Stomach (tissue), 9 donors: ENCODE results near the gene UFSP2. TPM values are rescaled to one million over a fixed set of nuclear protein-coding genes. Genes with fewer than 3 reads are reported as not detected.

ENCODE experiments used
- DNase-seq, 2 donors: peaks; one replicate each; pipeline versions ENCODE4 v3.0.0 to v3.0.0-alpha.2; 2013 to 2019
- H3K27ac ChIP-seq, 5 donors: fragments of 200-600 bp in 4 of 5; sonication (generic) in 4 of 5; one replicate each; pipeline ENCODE4 v1.5.1; 2013 to 2019; ENCODE audit warnings: mild to moderate bottlenecking in 1 of 5, moderate library complexity in 1 of 5
- H3K27me3 ChIP-seq, 3 donors: fragments of 200-600 bp; sonication (generic); one replicate each; pipeline ENCODE4 v1.5.1; 2017 to 2019; ENCODE audit warnings: mixed run types in 1 of 3
- H3K36me3 ChIP-seq, 4 donors: fragments of 200-600 bp; sonication (generic); 1 replicate in 3 of 4; 2 replicates in 1 of 4; pipeline ENCODE4 v1.5.1; 2016 to 2019
- H3K4me1 ChIP-seq, 4 donors: fragments of 200-600 bp; sonication (generic); one replicate each; pipeline ENCODE4 v1.5.1; 2016 to 2019
- H3K4me3 ChIP-seq, 4 donors: fragments of 200-600 bp; sonication (generic) in 3 of 4; one replicate each; pipeline ENCODE4 v1.5.1; 2016 to 2019; ENCODE audit warnings: mild to moderate bottlenecking in 1 of 4
- H3K9me3 ChIP-seq, 4 donors: fragments of 200-600 bp; sonication (generic); one replicate each; pipeline ENCODE4 v1.5.1; 2016 to 2019
- EP300 ChIP-seq: sonication (generic); formaldehyde crosslinking; IDR thresholded peaks from one replicate; pipeline ENCODE4 v1.6.1; 2017; ENCODE audit warnings: antibody characterized with exemption
- POLR2A ChIP-seq, 4 donors: fragments of 450-650 bp; IDR thresholded peaks; one replicate each; pipeline ENCODE4 v1.6.1; 2016; ENCODE audit warnings: antibody characterized with exemption in 4 of 4, control low read depth in 2 of 4, mild to moderate bottlenecking in 1 of 4, moderate library complexity in 1 of 4
- POLR2AphosphoS5 ChIP-seq, 3 donors: sonication (generic); formaldehyde crosslinking; IDR thresholded peaks; one replicate each; pipeline ENCODE4 v1.6.1; 2016; ENCODE audit warnings: antibody characterized with exemption in 3 of 3
- WGBS, 5 donors: extraction: QIAGEN DNeasy Blood & Tissue Kit in 3 of 5; methylation state at CpG; one replicate each; pipeline versions ENCODE4 v1.1.5 to v1.1.7; 2013 to 2018; 5-methylcytosine and 5-hydroxymethylcytosine counted together
- intact Hi-C: fragments of 100-400 bp; cut with DNase I; formaldehyde crosslinking; loops from one replicate; pipeline ENCODE4 v1.15.1; 2023; ENCODE audit warnings: low total_unique reads
- polyA plus RNA-seq, 3 donors: library from polyadenylated mRNA; stranded (reverse); fragments of 200-250 nt; gene quantifications; one replicate each; pipeline ENCODE4 v1.2.3, GENCODE V29; 2013
- total RNA-seq, 5 donors: library from RNA; depleted of rRNA; stranded (reverse); fragments of >200 nt; gene quantifications; one replicate each; pipeline versions ENCODE4 v1.1.0 to v1.2.3, GENCODE V29; 2014 to 2016
- TF ChIP-seq, protein P1 (sequence below), 7 experiments: fragments of 450-650 bp in 4 of 7; fragments of 200-600 bp in 3 of 7; sonication (generic) in 3 of 7; IDR thresholded peaks; one replicate each; pipeline ENCODE4 v1.5.1; 2016 to 2019; ENCODE audit warnings: antibody characterized with exemption in 7 of 7, control low read depth in 2 of 7, mild to moderate bottlenecking in 1 of 7
- donor health status: healthy with polysubstance abuse.
- donor health status: Bipolar disorder and iron deficiency.
- donor health status: healthy.

Gene UFSP2
- total and polyA plus RNA-seq, 8 donors, result 12.3 to 56.2 (median 20.4) TPM; not detected in 1

DNA sequence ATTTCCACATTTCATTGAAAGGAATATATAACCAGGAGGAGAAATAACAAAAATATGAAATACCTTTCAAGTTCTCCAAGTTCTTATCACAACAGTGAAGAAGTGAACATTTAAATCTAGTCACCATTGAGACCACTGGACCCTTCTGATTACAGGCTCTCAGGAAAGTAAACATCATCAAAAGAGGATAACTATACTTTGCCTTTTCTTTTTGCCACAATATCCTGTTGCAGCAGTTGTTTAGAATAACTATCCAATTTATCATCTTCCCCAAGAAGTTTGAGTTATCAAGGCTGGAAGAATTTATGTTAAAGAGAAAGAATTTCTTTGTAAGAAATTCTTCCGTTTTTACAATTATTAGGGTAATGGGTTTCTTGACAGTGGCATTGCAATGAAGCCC lies 33.6 kb downstream of the UFSP2 start:
- Histone ChIP-seq H3K27me3 (no peaks in the 10 kb centered on the region), H3K4me3 (no peak overlapping the region), H3K36me3 (no peaks in the 10 kb centered on the region), H3K4me1 (peaks cover 4 to 16% (median 11%) of the 10 kb centered on the region in 4 donors), H3K9me3 (no peaks in the 10 kb centered on the region), H3K27ac (no peak overlapping the region)
- WGBS, 5 donors, result 78 to 96% (median 90%) methylated on average over 1 of the region's 1 CpG
- TF ChIP-seq, protein P1, sequence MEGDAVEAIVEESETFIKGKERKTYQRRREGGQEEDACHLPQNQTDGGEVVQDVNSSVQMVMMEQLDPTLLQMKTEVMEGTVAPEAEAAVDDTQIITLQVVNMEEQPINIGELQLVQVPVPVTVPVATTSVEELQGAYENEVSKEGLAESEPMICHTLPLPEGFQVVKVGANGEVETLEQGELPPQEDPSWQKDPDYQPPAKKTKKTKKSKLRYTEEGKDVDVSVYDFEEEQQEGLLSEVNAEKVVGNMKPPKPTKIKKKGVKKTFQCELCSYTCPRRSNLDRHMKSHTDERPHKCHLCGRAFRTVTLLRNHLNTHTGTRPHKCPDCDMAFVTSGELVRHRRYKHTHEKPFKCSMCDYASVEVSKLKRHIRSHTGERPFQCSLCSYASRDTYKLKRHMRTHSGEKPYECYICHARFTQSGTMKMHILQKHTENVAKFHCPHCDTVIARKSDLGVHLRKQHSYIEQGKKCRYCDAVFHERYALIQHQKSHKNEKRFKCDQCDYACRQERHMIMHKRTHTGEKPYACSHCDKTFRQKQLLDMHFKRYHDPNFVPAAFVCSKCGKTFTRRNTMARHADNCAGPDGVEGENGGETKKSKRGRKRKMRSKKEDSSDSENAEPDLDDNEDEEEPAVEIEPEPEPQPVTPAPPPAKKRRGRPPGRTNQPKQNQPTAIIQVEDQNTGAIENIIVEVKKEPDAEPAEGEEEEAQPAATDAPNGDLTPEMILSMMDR (IDR thresholded peaks at IDR 0.05), result no peak
- no peak for TF ChIP-seq POLR2AphosphoS5 (IDR thresholded peaks at IDR 0.05)
- no peak for TF ChIP-seq EP300
- TF ChIP-seq POLR2A (IDR thresholded peaks at IDR 0.05), result no peak
- intact Hi-C loops, result loop anchor here (10.0 kb wide), 1 partner anchor 177 kb away; no protein-coding TSS in a partner anchor
- DNase-seq, result no peak

DNA sequence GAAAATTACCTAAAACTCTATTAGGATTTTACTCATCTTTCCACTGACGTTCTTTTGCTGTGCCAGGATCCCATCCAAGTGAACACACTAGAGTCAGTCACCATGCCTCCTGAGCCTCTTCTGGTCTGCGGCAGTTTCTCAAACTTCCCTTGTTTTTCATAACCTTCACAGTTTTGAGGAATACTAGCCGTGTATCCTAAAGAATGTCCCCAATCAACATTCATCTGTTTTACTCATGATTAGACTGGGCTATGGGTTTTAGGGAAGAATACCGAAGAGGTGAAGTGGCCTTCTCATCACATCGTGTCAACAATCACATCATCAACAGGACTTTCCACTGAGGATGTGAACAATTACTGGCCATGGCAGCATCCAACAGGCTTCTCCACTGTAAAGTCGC lies 34.8 kb downstream of the UFSP2 start:
- Histone ChIP-seq H3K27ac (no peak overlapping the region), H3K4me3 (no peak overlapping the region), H3K4me1 (peaks cover 0 to 12% (median 5%) of the 10 kb centered on the region in 4 donors), H3K36me3 (no peaks in the 10 kb centered on the region), H3K27me3 (no peaks in the 10 kb centered on the region), H3K9me3 (no peaks in the 10 kb centered on the region)
- 88 to 97% (median 95%) methylated on average over 6 of the region's 6 CpGs for WGBS, 5 donors
- no peak for TF ChIP-seq POLR2AphosphoS5 (IDR thresholded peaks at IDR 0.05)
- no peak for TF ChIP-seq EP300
- TF ChIP-seq, protein P1 (IDR thresholded peaks at IDR 0.05), result no peak
- no peak for TF ChIP-seq POLR2A (IDR thresholded peaks at IDR 0.05)
- no peak for DNase-seq
- intact Hi-C loops, result loop anchor here (10.0 kb wide), 1 partner anchor 176 kb away; no protein-coding TSS in a partner anchor

DNA sequence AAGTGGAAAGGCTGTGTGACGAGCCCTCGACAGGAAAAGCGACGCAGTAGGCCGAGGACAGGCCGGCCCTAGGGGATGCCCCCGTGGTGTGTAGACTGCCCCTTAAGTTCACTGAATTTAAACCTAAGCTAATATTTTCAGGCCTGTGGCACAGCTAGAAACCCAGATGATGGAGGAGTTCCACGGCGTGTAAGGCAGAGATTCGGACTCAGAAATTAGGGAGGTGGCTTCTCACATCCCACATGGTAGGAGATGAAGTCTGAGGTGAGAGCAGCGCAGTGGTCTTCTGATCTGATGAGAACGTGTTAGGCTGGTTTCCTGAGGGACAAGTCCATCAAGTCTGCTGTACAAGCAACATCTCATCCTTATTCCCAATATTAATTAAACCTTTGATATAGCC lies 37.8 kb downstream of the UFSP2 start:
- WGBS, 5 donors, result 92 to 96% (median 96%) methylated on average over 12 of the region's 12 CpGs
- no peak for DNase-seq
- intact Hi-C loops, result no loop called here
- no peak overlapping the region for H3K27ac ChIP-seq
- peaks cover 0 to 19% (median 9%) of the 10 kb centered on the region in 4 donors for H3K4me1 ChIP-seq
- TF ChIP-seq POLR2A (IDR thresholded peaks at IDR 0.05), result no peak
- H3K9me3 ChIP-seq, result no peaks in the 10 kb centered on the region
- H3K4me3 ChIP-seq, result no peak overlapping the region
- no peaks in the 10 kb centered on the region for H3K36me3 ChIP-seq
- no peaks in the 10 kb centered on the region for H3K27me3 ChIP-seq

DNA sequence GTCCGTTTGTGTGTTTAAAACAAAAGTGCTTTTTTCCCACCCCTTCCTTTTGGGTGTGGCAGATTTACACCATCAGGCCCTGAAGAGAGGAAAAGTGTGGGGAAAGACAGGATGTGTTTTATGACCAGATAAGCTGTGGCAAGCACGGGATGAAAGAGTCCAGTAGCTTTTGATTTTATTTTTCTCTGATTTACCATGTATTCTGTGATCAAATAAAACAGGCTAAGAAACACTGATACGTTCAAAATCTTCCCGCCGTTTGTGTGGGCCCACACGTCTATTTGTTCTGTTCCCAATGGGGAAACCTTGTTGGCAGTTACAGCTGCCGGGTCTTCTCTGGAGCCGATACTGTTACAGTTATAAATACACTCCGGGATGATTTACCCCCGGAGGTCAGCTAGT lies 40.8 kb downstream of the UFSP2 start:
- no peak overlapping the region for H3K27ac ChIP-seq

DNA sequence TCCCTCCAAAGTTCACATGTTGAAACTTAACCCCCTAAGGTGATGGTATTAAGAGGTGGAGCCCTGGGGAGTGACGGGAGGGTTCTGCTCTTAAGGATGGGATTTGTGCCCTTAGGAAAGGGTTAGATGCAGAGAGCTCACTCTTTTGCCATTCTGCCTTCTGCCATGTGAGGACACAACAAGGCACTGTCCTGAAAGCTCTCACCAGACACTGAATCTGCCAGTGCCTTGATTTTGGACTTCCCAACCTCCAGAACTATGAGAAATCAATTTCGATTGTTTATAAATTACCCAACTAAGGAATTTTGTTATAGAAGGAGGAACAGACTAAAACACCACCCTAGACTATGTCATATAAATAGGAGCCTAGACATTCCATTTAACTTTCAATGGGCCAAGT lies 41.7 kb downstream of the UFSP2 start:
- WGBS, 5 donors, result 78 to 88% (median 81%) methylated on average over 2 of the region's 2 CpGs
- H3K27ac ChIP-seq, result peak overlapping the region in 4 of 5 donors; percentile 1 to 63 (median 46)
- intact Hi-C loops, result no loop called here

More for the DNA sequence above, 40.8 kb downstream of the UFSP2 start:
- DNase-seq, result peak in 1 of 2 donors; percentile 46
- no peak for TF ChIP-seq EP300
- no peak for TF ChIP-seq POLR2AphosphoS5 (IDR thresholded peaks at IDR 0.05)
- TF ChIP-seq POLR2A (IDR thresholded peaks at IDR 0.05), result no peak
- TF ChIP-seq, protein P1 (IDR thresholded peaks at IDR 0.05), result no peak
- peaks cover 0 to 19% (median 9%) of the 10 kb centered on the region in 4 donors for H3K4me1 ChIP-seq
- no peaks in the 10 kb centered on the region for H3K27me3 ChIP-seq
- 23 to 46% (median 26%) methylated on average over 10 of the region's 10 CpGs for WGBS, 5 donors
- H3K9me3 ChIP-seq, result no peaks in the 10 kb centered on the region
- no peak overlapping the region for H3K4me3 ChIP-seq
- no peaks in the 10 kb centered on the region for H3K36me3 ChIP-seq
- intact Hi-C loops, result no loop called here

More for the DNA sequence above, 41.7 kb downstream of the UFSP2 start:
- DNase-seq, result no peak
- H3K27me3 ChIP-seq, result no peaks in the 10 kb centered on the region
- TF ChIP-seq POLR2AphosphoS5 (IDR thresholded peaks at IDR 0.05), result no peak
- no peak for TF ChIP-seq POLR2A (IDR thresholded peaks at IDR 0.05)
- TF ChIP-seq, protein P1 (IDR thresholded peaks at IDR 0.05), result no peak
- TF ChIP-seq EP300, result no peak
- H3K4me3 ChIP-seq, result no peak overlapping the region
- peaks cover 0 to 19% (median 9%) of the 10 kb centered on the region in 4 donors for H3K4me1 ChIP-seq
- no peaks in the 10 kb centered on the region for H3K9me3 ChIP-seq
- H3K36me3 ChIP-seq, result no peaks in the 10 kb centered on the region
